ENCODE results near the gene SLTM. TPM values are rescaled to one million over a fixed set of nuclear protein-coding genes. Genes with fewer than 3 reads are reported as not detected.
"Not testable (repeated sequence)": the region's sequence is repeated elsewhere in the genome, so short reads cannot be mapped to it uniquely, and the experiment has no call there.

SLTM gene
- total RNA-seq, 1 experiment from 2014 or later, result 127 TPM

- intact Hi-C loops (cut with micrococcal nuclease; ENCODE audit: unreplicated experiment), result no loop called here
- no peaks in the 10 kb centered on the region for H3K36me3 ChIP-seq (ENCODE audit: insufficient read depth, low read length, poor library complexity, severe bottlenecking)
- H3K4me1 ChIP-seq (ENCODE audit: insufficient read depth, low read length, poor library complexity, severe bottlenecking), result no peaks in the 10 kb centered on the region
- ChIA-PET CTCF (no interaction called here), POLR2A (ENCODE audit: low non-redundant PET) (interaction anchor here (0.7 kb wide), 1 partner anchor 389 kb away, joined by 3 read pairs; no protein-coding TSS in a partner anchor)
- no peaks in the 10 kb centered on the region for H3K9me3 ChIP-seq (ENCODE audit: low read depth, low read length, poor library complexity, severe bottlenecking)
- no peak overlapping the region for H3K4me3 ChIP-seq (ENCODE audit: low read depth, low read length, poor library complexity, severe bottlenecking)
- H3K27me3 ChIP-seq (replicated peaks; ENCODE audit: insufficient read depth, low read depth, low read length, poor library complexity), result no peaks in the 10 kb centered on the region
- no peak overlapping the region for H3K27ac ChIP-seq (ENCODE audit: low read depth, low read length, poor library complexity, severe bottlenecking)
- TF ChIP-seq CTCF (conservative IDR thresholded peaks at IDR 0.05; ENCODE audit: low read depth, low read length), result no peak
- no peak for DNase-seq (ENCODE audit: low spot score)
- BruUV-seq (replicated peaks), result no TSS peak
Measured at GRCh38 chr15:58854593-58854992, 78.9 kb downstream of the SLTM start.

- BruUV-seq (replicated peaks), result no TSS peak
- ChIA-PET POLR2A (ENCODE audit: low non-redundant PET) (no interaction called here), CTCF (no interaction called here)
- Histone ChIP-seq H3K4me3 (ENCODE audit: low read depth, low read length, poor library complexity, severe bottlenecking) (no peak overlapping the region), H3K4me1 (ENCODE audit: insufficient read depth, low read length, poor library complexity, severe bottlenecking) (no peaks in the 10 kb centered on the region), H3K27me3 (replicated peaks; ENCODE audit: insufficient read depth, low read depth, low read length, poor library complexity) (no peaks in the 10 kb centered on the region), H3K36me3 (ENCODE audit: insufficient read depth, low read length, poor library complexity, severe bottlenecking) (no peaks in the 10 kb centered on the region), H3K27ac (ENCODE audit: low read depth, low read length, poor library complexity, severe bottlenecking) (no peak overlapping the region), H3K9me3 (ENCODE audit: low read depth, low read length, poor library complexity, severe bottlenecking) (no peaks in the 10 kb centered on the region)
- peak; percentile 17 for DNase-seq (ENCODE audit: low spot score)
- intact Hi-C loops (cut with micrococcal nuclease; ENCODE audit: unreplicated experiment), result no loop called here
- no peak for TF ChIP-seq EZH2 (IDR thresholded peaks at IDR 0.05; ENCODE audit: borderline replicate concordance, low read depth, low read length, poor library complexity, severe bottlenecking)
- peak; percentile 21; the same call in 1 of the 2 replicates for TF ChIP-seq CTCF (conservative IDR thresholded peaks at IDR 0.05; ENCODE audit: low read depth, low read length)
Measured at GRCh38 chr15:58852347-58852746, 81.1 kb downstream of the SLTM start.

GRCh38 chr15:58851205-58851604 lies 82.3 kb downstream of the SLTM start:
- CTCF ChIA-PET; H3K4me3 ChIP-seq (ENCODE audit: low read depth, low read length, poor library complexity, severe bottlenecking); H3K36me3 ChIP-seq (ENCODE audit: insufficient read depth, low read length, poor library complexity, severe bottlenecking); DNase-seq (ENCODE audit: low spot score); BruUV-seq (replicated peaks); POLR2A ChIA-PET (ENCODE audit: low non-redundant PET); intact Hi-C loops (cut with micrococcal nuclease; ENCODE audit: unreplicated experiment); H3K9me3 ChIP-seq (ENCODE audit: low read depth, low read length, poor library complexity, severe bottlenecking); H3K27me3 ChIP-seq (replicated peaks; ENCODE audit: insufficient read depth, low read depth, low read length, poor library complexity); H3K4me1 ChIP-seq (ENCODE audit: insufficient read depth, low read length, poor library complexity, severe bottlenecking); H3K27ac ChIP-seq (ENCODE audit: low read depth, low read length, poor library complexity, severe bottlenecking): not testable (repeated sequence)

- no peaks in the 10 kb centered on the region for H3K27me3 ChIP-seq (replicated peaks; ENCODE audit: insufficient read depth, low read depth, low read length, poor library complexity)
- no peak for DNase-seq (ENCODE audit: low spot score)
- TF ChIP-seq CTCF (conservative IDR thresholded peaks at IDR 0.05; ENCODE audit: low read depth, low read length) (no peak), EZH2 (IDR thresholded peaks at IDR 0.05; ENCODE audit: borderline replicate concordance, low read depth, low read length, poor library complexity, severe bottlenecking) (no peak)
- ChIA-PET CTCF (no interaction called here), POLR2A (ENCODE audit: low non-redundant PET) (no interaction called here)
- no peak overlapping the region for H3K4me3 ChIP-seq (ENCODE audit: low read depth, low read length, poor library complexity, severe bottlenecking)
- intact Hi-C loops (cut with micrococcal nuclease; ENCODE audit: unreplicated experiment), result no loop called here
- H3K27ac ChIP-seq (ENCODE audit: low read depth, low read length, poor library complexity, severe bottlenecking), result no peak overlapping the region
- no peaks in the 10 kb centered on the region for H3K4me1 ChIP-seq (ENCODE audit: insufficient read depth, low read length, poor library complexity, severe bottlenecking)
- BruUV-seq (replicated peaks), result no TSS peak
- H3K9me3 ChIP-seq (ENCODE audit: low read depth, low read length, poor library complexity, severe bottlenecking), result no peaks in the 10 kb centered on the region
- no peaks in the 10 kb centered on the region for H3K36me3 ChIP-seq (ENCODE audit: insufficient read depth, low read length, poor library complexity, severe bottlenecking)
Measured at GRCh38 chr15:58842713-58843396, 90.6 kb downstream of the SLTM start.
